IPS-18c (cell line): Measurements from ENCODE around the gene OR52K1.

Experiments
- H3K4me3 ChIP-seq: 2 replicates; pipeline ENCODE4 v1.7.0; 2013; ENCODE audit warnings: low read depth, mild to moderate bottlenecking, low read length, moderate library complexity; ENCODE audit not compliant: insufficient read depth
- H3K9me3 ChIP-seq: one replicate; pipeline ENCODE4 v1.6.1; 2013; ENCODE audit warnings: mild to moderate bottlenecking, low read length, moderate library complexity; ENCODE audit not compliant: control insufficient read depth, insufficient read depth

The OR52K1 gene

GRCh38 chr11:4482445-4482844 lies at the start of gene OR52K1:
Gene OR52K1 (plus strand): TSS chr11:4482646. CDS start chr11:4488901, 6,255 bp downstream.
- Histone ChIP-seq H3K9me3 (no peaks in the 10 kb centered on the region), H3K4me3 (no peak within 1 kb of the TSS)

DNA sequence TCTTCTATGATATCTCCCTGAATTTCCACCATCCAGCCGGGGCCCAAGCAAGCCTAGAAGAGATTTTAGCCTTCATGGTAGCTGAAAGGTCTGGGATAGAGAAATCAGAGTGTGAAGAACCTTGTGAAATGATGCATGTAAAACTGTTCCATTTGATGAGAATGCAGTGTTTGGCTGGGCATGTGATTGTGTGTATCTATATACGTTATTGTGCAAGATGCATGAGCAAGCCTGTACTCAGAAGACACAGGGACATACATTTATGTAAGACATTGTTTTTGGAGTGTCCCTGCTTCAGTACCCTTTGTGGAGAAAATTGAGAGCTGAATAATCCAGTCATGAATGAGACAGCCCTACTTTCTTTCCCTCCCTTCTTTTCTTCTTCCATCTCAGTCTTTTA lies 48.6 kb upstream of the OR52K1 start:
- Histone ChIP-seq H3K4me3 (no peak overlapping the region), H3K9me3 (peaks cover 2% of the 10 kb centered on the region)

DNA sequence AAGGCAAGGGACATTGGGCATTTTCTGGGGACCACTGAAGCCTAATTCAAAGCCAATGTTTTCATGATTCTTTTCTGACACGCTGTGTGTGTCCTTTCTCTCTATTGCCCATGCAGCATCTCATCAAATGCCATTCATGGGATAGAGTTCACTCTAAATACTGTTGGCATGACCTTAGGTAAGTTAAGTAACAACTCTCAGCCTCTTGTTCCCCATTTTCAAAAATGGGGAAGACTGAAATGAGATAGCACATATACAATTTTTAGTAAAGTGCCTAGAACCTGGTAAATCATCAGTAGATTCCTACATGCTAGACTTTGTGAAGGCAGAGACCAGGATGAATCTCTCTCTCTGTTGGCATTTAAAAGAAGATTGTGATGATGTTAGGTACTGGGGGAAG lies 46.0 kb upstream of the OR52K1 start:
- Histone ChIP-seq H3K9me3 (no peaks in the 10 kb centered on the region), H3K4me3 (no peak overlapping the region)

- no peaks in the 10 kb centered on the region for H3K9me3 ChIP-seq
These were observed 40.9 kb upstream of the OR52K1 start for GRCh38 chr11:4441515-4441914.

GRCh38 chr11:4443232-4443891 lies 39.1 kb upstream of the OR52K1 start:
- Histone ChIP-seq H3K9me3 (no peaks in the 10 kb centered on the region), H3K4me3 (no peak overlapping the region)

More at GRCh38 chr11:4441515-4441914, 40.9 kb upstream of the OR52K1 start:
- H3K4me3 ChIP-seq = no peak overlapping the region

DNA sequence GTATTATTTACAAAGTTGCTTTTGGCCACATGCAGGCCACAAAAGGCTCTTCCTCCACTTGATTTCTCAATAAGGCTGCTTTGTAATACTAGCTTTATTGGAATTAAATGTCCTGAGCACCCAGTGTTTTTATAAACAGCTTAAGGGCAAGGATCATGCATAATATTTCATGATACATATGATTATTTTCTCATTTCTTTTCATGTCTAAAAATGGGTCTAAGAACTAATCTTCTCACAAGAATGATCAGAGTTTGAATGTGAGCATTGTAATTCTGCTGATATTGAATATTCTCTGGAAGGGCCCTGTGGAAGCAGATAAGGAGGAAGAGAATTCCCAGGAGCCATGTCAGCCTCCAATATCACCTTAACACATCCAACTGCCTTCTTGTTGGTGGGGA lies 33.5 kb upstream of the OR52K1 start, which contains the start of gene OR52K2:
Gene OR52K2, plus strand, starts transcription at position 301 of the 400 bp plus-strand sequence. Its CDS starts 45 bp downstream, at position 346.
- H3K4me3 ChIP-seq = no peak within 1 kb of the TSS
- peaks cover 6% of the 10 kb centered on the region for H3K9me3 ChIP-seq

GRCh38 chr11:4453118-4453517 lies 29.3 kb upstream of the OR52K1 start:
- Histone ChIP-seq H3K9me3 (peaks cover 8% of the 10 kb centered on the region), H3K4me3 (no peak overlapping the region)

DNA sequence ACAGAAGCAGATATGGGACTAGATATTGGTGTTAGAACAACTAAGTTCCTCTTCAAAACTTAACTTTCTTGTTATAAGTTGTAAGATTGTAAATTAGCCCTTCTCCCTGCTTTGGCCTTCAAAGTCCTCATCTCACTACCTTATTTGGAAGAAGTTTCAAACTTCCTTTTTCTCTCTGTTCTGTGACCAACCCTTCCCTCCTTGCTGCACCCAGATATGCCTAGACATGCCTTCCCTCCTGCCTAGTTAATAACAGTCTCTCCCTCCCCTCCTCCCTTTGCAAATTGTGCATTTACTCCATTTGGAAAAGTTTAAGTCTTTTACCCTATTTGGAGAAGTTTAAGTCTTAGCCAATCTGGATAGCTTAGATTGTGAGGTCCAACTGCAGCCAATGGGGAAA lies 28.4 kb upstream of the OR52K1 start:
- Histone ChIP-seq H3K9me3 (peaks cover 8% of the 10 kb centered on the region), H3K4me3 (no peak overlapping the region)

DNA sequence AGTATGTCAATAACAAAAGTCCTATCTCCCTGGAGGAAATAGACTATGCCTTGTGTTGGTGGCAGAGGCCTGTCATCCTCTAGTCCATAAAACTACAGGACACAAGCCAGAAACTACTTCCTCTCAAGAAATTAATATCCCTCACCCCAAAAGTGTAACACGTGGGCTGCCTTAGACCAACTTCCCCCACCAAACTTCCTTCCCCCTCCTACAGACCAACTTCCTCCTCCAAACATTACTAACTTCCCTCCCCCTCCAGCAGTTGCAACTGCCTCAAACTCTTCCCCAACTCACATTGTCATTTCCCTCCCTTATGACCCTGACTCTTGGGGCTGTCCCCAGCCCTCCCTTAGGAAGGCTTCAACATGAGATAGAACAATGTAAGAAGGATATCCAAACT lies 27.0 kb upstream of the OR52K1 start:
- Histone ChIP-seq H3K4me3 (no peak overlapping the region), H3K9me3 (peaks cover 8% of the 10 kb centered on the region)

GRCh38 chr11:4459500-4459899 lies 22.9 kb upstream of the OR52K1 start:
- Histone ChIP-seq H3K4me3 (no peak overlapping the region), H3K9me3 (peaks cover 2% of the 10 kb centered on the region)

GRCh38 chr11:4460151-4460550 lies 22.3 kb upstream of the OR52K1 start:
- no peaks in the 10 kb centered on the region for H3K9me3 ChIP-seq
- H3K4me3 ChIP-seq = no peak overlapping the region

GRCh38 chr11:4464216-4465159 lies 18.0 kb upstream of the OR52K1 start:
- H3K4me3 ChIP-seq = no peak overlapping the region

DNA sequence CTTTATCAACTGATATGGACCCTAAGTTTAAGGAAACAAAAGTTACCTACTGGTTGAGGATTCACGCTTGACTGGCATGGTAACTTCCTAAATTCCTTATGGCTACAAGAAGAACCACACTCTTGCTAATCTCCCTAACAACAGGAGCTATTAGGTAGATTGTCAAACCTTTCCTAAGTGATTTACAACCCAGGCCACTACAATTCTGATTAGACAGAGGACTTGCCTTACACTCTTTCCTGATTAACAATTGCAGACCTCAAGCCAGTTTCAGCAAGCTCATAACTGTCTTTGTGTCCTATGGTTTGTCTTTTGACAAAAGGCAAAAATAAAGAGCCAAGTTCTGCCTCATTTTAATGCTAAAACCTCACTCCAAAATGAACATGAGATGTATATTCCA lies 17.0 kb upstream of the OR52K1 start:
- H3K4me3 ChIP-seq = no peak overlapping the region
- no peaks in the 10 kb centered on the region for H3K9me3 ChIP-seq

More at GRCh38 chr11:4464216-4465159, 18.0 kb upstream of the OR52K1 start:
- no peaks in the 10 kb centered on the region for H3K9me3 ChIP-seq

DNA sequence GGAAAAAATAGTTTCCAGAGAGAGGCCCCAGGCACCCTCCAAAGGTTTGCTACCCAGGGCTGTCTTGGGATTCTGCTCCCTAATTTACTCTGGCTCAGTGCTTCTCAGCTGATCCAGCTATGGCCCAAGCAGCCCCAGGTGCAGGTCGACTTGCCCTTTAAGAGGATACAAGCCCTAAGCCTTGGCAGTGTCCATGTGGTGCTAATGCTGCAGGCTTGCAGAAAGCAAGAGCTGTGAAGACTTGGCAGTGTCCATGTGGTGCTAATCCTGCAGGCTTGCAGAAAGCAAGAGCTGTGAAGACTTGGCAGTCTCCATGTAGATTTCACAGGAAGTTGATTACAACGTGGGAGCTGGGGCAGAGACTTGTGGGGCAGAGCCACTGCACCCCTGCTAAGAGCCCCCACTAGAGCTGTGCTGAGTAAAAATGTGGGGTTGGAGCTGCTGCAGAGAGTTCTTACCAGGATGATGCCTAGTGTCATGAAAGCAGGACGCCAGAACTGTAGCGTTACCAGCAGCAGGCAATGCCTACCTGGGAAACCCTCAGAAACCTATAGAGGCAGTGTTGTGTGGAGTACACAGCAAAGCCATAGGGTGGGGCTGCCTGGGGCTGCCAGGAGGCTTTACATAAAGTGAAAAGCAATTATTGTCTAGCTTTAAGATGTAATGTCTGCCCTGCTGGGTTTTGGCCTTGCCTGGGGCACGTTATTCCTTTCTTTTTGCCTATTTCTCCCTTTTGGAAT lies 16.1 kb upstream of the OR52K1 start:
- Histone ChIP-seq H3K4me3 (no peak overlapping the region), H3K9me3 (no peaks in the 10 kb centered on the region)

DNA sequence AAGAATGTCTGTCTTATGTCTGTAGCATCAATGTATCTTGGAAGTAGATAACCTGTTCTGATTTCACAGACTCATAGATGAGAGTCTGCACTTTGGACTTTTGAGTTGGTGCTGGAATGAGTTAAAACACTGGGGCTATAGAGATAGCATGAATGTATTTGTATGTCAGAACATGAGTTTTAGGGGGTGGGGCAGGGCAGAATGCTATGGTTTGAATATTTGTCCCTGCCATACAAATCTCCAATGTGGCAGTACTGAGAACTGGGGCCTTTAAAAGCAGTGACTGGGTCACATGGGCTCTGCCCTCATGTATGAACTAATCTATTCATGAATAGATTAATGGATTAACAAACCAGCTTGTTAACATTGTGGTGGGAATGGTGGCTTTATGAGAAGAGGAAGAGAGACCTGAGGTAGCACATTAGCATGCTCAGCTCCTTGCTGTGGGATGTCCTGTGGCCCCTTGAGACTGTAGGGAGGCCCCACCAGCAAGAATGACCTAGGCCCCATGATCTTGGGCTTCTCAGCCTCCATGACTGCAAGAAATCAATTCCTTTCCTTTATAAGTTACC lies 15.5 kb upstream of the OR52K1 start:
- Histone ChIP-seq H3K4me3 (no peak overlapping the region), H3K9me3 (no peaks in the 10 kb centered on the region)

DNA sequence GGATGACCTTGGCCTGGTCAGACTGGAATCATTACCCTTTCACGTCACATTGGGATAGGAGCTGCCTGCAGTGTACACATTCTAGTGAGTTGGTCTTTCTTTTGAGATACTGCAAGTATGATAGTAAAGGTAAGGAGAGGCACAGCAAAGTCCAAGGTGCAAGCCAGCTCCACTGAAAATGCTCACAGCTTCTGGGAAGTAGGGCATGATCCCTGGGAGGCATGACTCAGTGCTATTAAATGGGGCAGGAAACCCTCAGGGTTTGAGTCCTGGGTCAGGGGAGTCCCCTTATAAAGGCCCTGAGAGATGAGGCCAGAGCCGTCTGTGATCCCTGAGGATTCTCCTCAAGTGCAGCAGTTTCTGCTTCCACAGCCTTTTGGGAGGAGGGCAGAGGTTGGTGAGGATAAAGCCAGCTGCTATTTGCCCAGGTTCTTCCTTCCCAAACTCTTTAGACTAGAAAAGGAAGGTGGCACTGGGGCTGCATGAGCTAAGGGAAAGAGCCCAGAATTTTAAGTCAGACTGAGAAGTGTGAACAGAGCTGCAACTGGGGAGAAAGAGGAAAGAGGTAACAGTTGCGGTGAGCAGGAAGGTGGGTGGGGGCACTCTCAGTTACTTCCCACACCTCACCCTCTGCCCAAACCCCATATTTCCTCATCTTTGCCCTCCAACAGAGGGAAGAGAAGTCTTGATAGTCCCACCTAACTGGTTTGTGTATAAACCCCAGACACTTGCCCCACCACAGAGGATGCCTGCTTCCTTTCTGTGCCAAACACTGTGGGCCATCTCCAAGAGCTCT lies 14.4 kb upstream of the OR52K1 start:
- Histone ChIP-seq H3K4me3 (no peak overlapping the region), H3K9me3 (no peaks in the 10 kb centered on the region)
